ENCODE data around the gene SUSD1.
A peak's percentile ranks its signal among the peaks of the same experiment; 100 is the strongest.

SUSD1 gene

GRCh38 chr9:112110094-112110776, 64.9 kb downstream of the SUSD1 start:
- DNase-seq (ENCODE audit: low read depth): no peak
- TF ChIP-seq, protein P1, sequence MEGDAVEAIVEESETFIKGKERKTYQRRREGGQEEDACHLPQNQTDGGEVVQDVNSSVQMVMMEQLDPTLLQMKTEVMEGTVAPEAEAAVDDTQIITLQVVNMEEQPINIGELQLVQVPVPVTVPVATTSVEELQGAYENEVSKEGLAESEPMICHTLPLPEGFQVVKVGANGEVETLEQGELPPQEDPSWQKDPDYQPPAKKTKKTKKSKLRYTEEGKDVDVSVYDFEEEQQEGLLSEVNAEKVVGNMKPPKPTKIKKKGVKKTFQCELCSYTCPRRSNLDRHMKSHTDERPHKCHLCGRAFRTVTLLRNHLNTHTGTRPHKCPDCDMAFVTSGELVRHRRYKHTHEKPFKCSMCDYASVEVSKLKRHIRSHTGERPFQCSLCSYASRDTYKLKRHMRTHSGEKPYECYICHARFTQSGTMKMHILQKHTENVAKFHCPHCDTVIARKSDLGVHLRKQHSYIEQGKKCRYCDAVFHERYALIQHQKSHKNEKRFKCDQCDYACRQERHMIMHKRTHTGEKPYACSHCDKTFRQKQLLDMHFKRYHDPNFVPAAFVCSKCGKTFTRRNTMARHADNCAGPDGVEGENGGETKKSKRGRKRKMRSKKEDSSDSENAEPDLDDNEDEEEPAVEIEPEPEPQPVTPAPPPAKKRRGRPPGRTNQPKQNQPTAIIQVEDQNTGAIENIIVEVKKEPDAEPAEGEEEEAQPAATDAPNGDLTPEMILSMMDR (IDR thresholded peaks at IDR 0.05; ENCODE audit: low read depth, low read length): no peak
- TF ChIP-seq POLR2A (IDR thresholded peaks at IDR 0.05; ENCODE audit: extremely low read depth, insufficient read length): no peak
- no peak for TF ChIP-seq MYC (IDR thresholded peaks at IDR 0.05; ENCODE audit: low read depth, low read length)
- TF ChIP-seq, protein P2, sequence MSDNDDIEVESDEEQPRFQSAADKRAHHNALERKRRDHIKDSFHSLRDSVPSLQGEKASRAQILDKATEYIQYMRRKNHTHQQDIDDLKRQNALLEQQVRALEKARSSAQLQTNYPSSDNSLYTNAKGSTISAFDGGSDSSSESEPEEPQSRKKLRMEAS (IDR thresholded peaks at IDR 0.05; ENCODE audit: low read depth, low read length): no peak
- no peak overlapping the region for H3K4me3 ChIP-seq (ENCODE audit: low read depth, low read length)

DNA sequence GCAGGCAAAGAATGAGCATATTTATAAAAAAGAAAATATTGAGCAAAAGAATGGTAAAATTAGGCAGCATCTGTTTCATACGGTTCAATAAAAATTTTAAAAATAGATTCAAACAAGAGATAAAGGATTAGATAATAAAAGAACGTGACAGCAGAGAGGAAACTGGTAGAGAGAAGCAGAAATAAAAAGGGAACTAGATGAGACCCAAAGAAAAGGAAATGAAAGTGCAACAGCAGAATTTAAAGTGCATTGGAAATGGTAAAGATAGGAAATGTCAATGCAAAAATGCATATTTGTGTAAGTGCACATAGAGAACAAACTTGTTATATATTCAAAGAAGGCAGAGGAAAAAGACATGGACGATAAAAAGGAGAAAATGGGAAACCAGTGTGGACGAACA, 70.2 kb downstream of the SUSD1 start:
- DNase-seq (ENCODE audit: low read depth): peak; percentile 59
- TF ChIP-seq, protein P2 (IDR thresholded peaks at IDR 0.05; ENCODE audit: low read depth, low read length): no peak
- TF ChIP-seq, protein P1 (IDR thresholded peaks at IDR 0.05; ENCODE audit: low read depth, low read length): no peak
- TF ChIP-seq POLR2A (IDR thresholded peaks at IDR 0.05; ENCODE audit: extremely low read depth, insufficient read length): no peak
- no peak overlapping the region for H3K4me3 ChIP-seq (ENCODE audit: low read depth, low read length)

DNA sequence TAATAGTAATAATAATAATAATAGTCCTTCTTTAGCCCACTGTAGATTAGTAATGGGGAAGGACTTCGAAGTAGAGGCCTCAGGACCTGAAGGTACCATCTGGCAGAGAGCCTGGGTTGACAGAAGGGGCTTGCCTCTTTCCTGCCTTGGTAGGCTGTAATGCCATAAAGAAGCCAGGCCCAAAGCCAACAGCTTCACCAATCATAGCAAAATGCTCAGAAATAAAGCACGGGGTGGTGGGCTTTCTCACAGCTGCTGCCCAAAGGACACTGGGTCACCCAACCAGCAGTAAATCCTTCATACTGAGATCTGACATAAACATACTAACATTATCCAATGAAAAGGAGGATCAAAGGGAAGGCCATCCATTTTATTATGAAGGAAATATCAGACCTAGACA, 70.7 kb downstream of the SUSD1 start:
- H3K4me3 ChIP-seq (ENCODE audit: low read depth, low read length): no peak overlapping the region
- DNase-seq (ENCODE audit: low read depth): no peak
- TF ChIP-seq, protein P1 (IDR thresholded peaks at IDR 0.05; ENCODE audit: low read depth, low read length): no peak
- no peak for TF ChIP-seq POLR2A (IDR thresholded peaks at IDR 0.05; ENCODE audit: extremely low read depth, insufficient read length)
- no peak for TF ChIP-seq MYC (IDR thresholded peaks at IDR 0.05; ENCODE audit: low read depth, low read length)
- TF ChIP-seq, protein P2 (IDR thresholded peaks at IDR 0.05; ENCODE audit: low read depth, low read length): no peak

GRCh38 chr9:112103405-112103804, 71.7 kb downstream of the SUSD1 start:
- TF ChIP-seq, protein P2 (IDR thresholded peaks at IDR 0.05; ENCODE audit: low read depth, low read length): no peak
- no peak for DNase-seq (ENCODE audit: low read depth)
- H3K4me3 ChIP-seq (ENCODE audit: low read depth, low read length): no peak overlapping the region

GRCh38 chr9:112097712-112098688, 77.1 kb downstream of the SUSD1 start:
- no peak overlapping the region for H3K4me3 ChIP-seq (ENCODE audit: low read depth, low read length)
- TF ChIP-seq, protein P1 (IDR thresholded peaks at IDR 0.05; ENCODE audit: low read depth, low read length): peak; percentile 85
- TF ChIP-seq, protein P2 (IDR thresholded peaks at IDR 0.05; ENCODE audit: low read depth, low read length): no peak
- DNase-seq (ENCODE audit: low read depth): peak; percentile 84
